ENCODE data around the gene FAM241B. TPM values are rescaled to one million over a fixed set of nuclear protein-coding genes. Genes with fewer than 3 reads are reported as not detected.

Gene FAM241B
- total RNA-seq, 4 donors from 2014 or later, result 1.1 to 2.6 (median 2.5) TPM; not detected in 1

DNA sequence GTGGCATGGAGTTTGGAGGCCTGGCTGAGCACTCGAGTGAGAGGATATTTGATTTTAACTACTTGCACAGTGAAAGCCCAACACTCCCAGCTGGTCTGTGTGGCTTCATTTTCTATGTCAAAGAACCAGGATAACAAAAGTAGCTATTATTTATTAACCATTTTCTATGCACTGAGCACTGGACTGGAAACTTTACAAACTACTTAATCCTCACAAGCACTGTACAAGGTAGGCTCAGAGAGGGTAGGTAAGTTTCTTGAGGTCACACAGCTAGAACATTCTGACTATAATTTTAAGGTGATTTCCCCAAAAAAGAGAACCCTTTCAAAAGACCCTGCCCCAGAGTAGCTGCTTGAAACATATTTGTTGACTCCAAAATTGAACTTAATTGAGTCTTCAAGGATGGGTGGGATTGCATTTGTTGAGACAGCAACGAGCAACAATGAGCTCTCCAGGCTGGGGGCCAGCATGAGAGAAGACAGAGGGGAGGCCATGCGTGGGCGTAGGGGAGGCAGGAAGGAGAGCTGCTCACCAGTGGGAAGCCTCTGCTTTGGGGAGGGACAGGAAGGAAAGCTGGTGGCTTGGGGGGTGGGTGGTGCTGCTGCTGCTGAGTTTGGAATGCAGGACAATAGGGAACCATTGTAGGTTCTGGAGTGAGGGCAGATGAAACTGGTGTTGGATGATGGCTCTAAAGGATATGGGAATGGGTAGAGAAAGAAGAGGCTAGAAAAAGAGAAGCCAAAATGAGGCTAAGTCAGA is 31.5 kb downstream of the FAM241B start:
- no peak for DNase-seq
- no peak overlapping the region for H3K4me3 ChIP-seq
- no peak overlapping the region for H3K27ac ChIP-seq
- intact Hi-C loops (cut with DNase I; ENCODE audit: low total_unique reads) (no loop called here), in situ Hi-C loops (cut with MboI; ENCODE audit: low sequenced_read_pairs in 4 of 4) (no loop called here)
- TF ChIP-seq, protein P1, sequence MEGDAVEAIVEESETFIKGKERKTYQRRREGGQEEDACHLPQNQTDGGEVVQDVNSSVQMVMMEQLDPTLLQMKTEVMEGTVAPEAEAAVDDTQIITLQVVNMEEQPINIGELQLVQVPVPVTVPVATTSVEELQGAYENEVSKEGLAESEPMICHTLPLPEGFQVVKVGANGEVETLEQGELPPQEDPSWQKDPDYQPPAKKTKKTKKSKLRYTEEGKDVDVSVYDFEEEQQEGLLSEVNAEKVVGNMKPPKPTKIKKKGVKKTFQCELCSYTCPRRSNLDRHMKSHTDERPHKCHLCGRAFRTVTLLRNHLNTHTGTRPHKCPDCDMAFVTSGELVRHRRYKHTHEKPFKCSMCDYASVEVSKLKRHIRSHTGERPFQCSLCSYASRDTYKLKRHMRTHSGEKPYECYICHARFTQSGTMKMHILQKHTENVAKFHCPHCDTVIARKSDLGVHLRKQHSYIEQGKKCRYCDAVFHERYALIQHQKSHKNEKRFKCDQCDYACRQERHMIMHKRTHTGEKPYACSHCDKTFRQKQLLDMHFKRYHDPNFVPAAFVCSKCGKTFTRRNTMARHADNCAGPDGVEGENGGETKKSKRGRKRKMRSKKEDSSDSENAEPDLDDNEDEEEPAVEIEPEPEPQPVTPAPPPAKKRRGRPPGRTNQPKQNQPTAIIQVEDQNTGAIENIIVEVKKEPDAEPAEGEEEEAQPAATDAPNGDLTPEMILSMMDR (IDR thresholded peaks at IDR 0.05 in 4 of 5, conservative IDR thresholded peaks at IDR 0.05 in 1 of 5), result no peak
- TF ChIP-seq POLR2A (IDR thresholded peaks at IDR 0.05), result no peak
- no peaks in the 10 kb centered on the region for H3K9me3 ChIP-seq
- H3K4me1 ChIP-seq, result no peaks in the 10 kb centered on the region
- ATAC-seq, result no peak
- H3K36me3 ChIP-seq, result no peaks in the 10 kb centered on the region
- peaks cover 0 to 3% (median 0%) of the 10 kb centered on the region in 3 donors for H3K27me3 ChIP-seq

DNA sequence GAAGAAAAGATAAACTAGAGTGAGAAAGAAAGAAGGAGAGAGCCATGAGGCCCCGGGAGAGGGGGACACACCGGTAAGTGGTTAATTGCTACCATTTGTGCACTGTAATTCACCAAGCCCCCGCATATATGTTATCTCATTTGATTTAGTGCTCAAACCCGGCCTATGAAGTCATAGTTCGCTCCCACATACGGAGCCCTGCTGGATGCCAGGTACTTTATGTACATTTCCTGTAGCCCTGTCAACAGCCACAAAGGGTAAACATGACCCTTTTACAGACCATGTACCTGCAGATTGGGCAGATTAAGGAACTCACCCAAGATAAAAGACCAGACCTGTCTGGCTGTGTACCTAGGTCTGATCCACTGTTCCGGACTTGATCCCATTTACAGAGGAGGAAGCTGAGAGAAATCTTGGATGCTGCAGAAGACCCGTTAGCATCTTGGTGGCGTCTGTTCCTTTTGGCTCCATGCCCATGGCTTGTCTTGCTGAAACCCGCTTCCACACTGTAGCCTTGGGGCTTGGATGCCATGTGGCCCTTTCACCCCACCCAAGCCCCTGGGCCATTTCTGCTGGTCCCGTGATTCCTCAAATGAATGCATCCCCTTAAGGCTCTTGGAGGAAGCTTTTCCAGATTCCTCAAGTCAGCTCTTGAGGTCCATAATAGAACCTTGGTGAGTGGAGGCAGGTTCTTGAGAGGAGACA is 32.3 kb downstream of the FAM241B start:
- DNase-seq (no peak), ATAC-seq (no peak)
- Histone ChIP-seq H3K4me1 (no peaks in the 10 kb centered on the region), H3K4me3 (no peak overlapping the region), H3K36me3 (no peaks in the 10 kb centered on the region), H3K27ac (no peak overlapping the region), H3K27me3 (peaks cover 0 to 3% (median 0%) of the 10 kb centered on the region in 3 donors), H3K9me3 (no peaks in the 10 kb centered on the region)
- TF ChIP-seq, protein P1 (IDR thresholded peaks at IDR 0.05 in 4 of 5, conservative IDR thresholded peaks at IDR 0.05 in 1 of 5), result no peak
- TF ChIP-seq POLR2A (IDR thresholded peaks at IDR 0.05), result no peak
- intact Hi-C loops (cut with DNase I; ENCODE audit: low total_unique reads), result no loop called here
- in situ Hi-C loops (cut with MboI; ENCODE audit: low sequenced_read_pairs in 4 of 4), result no loop called here

DNA sequence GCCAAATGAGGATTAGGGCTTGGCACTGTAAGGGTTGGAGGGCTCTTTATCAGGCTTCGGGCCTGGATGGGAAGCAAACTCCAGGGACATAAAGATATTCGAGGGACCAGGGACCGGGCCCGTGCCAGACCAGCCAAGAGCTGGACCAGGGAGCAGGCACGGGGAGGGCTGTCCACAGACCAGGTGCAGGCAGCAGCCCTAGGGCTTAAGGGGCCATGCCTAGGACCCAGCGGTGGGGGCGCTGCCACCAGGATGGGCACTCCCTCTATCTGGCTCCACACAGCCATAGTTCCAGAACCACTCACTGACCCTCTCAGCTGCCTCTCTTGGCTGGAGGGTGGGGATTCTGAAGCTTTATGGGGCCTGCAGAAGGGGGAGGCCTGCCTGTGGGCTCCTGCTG is 32.9 kb downstream of the FAM241B start:
- no peak overlapping the region for H3K27ac ChIP-seq
- H3K36me3 ChIP-seq, result no peaks in the 10 kb centered on the region
- H3K27me3 ChIP-seq, result no peaks in the 10 kb centered on the region
- ATAC-seq (no peak), DNase-seq (no peak)
- H3K4me1 ChIP-seq, result no peaks in the 10 kb centered on the region
- in situ Hi-C loops (cut with MboI; ENCODE audit: low sequenced_read_pairs in 4 of 4) (no loop called here), intact Hi-C loops (cut with DNase I; ENCODE audit: low total_unique reads) (no loop called here)
- TF ChIP-seq POLR2A (IDR thresholded peaks at IDR 0.05), result no peak
- TF ChIP-seq, protein P1 (IDR thresholded peaks at IDR 0.05 in 4 of 5, conservative IDR thresholded peaks at IDR 0.05 in 1 of 5), result no peak
- no peaks in the 10 kb centered on the region for H3K9me3 ChIP-seq
- H3K4me3 ChIP-seq, result no peak overlapping the region

DNA sequence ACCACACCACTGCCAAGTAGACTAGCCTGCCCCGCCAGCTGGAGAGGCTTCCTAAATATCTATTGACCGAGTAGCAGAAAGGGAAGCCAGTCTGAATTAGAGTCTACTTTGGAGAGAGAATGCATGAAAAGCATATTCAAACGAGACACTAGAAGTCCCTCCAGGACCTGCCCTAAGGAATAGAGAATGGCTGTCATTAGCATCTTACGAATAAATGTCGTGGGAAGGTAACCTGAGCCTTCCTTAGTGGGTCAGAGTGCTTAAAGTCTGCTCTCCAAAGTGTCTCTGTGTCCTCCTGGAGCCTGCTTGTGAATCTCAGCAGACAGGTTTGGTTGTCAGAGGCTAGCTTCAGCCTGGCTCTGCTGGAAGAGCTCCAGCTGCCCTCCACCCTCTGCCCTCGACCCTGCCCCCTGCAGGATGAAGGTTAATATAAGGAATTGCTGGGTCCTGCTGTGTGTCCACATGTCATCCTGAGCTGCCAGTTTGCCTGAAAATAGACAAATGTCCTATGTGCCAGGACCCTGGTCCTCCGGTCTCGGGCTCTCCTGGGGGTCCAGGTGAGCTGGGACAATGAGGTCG is 33.4 kb downstream of the FAM241B start:
- Histone ChIP-seq H3K36me3 (no peaks in the 10 kb centered on the region), H3K27me3 (no peaks in the 10 kb centered on the region), H3K27ac (no peak overlapping the region), H3K4me3 (no peak overlapping the region), H3K9me3 (no peaks in the 10 kb centered on the region), H3K4me1 (no peaks in the 10 kb centered on the region)
- ATAC-seq, result no peak
- no peak for DNase-seq
- intact Hi-C loops (cut with DNase I; ENCODE audit: low total_unique reads) (no loop called here), in situ Hi-C loops (cut with MboI; ENCODE audit: low sequenced_read_pairs in 4 of 4) (no loop called here)
- no peak for TF ChIP-seq POLR2A (IDR thresholded peaks at IDR 0.05)
- TF ChIP-seq, protein P1 (IDR thresholded peaks at IDR 0.05 in 4 of 5, conservative IDR thresholded peaks at IDR 0.05 in 1 of 5), result no peak

Measured in gastrocnemius medialis (tissue), 4 donors.